Left cardiac atrium (tissue), 4 donors: ENCODE data around the gene ZNF135. TPM values are rescaled to one million over a fixed set of nuclear protein-coding genes. Genes with fewer than 3 reads are reported as not detected.
A peak's percentile ranks its signal among the peaks of the same experiment; 100 is the strongest.

Source experiments
- ATAC-seq, 2 donors: fragments of 200-7000 bp; cut with Tn5 transposase; one replicate each; pipeline ENCODE4 v1.9.1; 2020; ENCODE audit warnings: mild to moderate bottlenecking in 2 of 2, moderate library complexity in 2 of 2
- DNase-seq: peaks from one replicate; pipeline ENCODE4 v3.0.0-alpha.2; 2020
- intact Hi-C, 2 donors: fragments of 100-400 bp; cut with DNase I; formaldehyde crosslinking; loops; one replicate each; pipeline versions ENCODE4 v1.14.1 to v1.15.1; 2022 to 2023
- long read RNA-seq: library from polyadenylated mRNA; unstranded; transcript quantifications from one replicate; pipeline ENCODE4 v2.0.0, GENCODE V29; 2021
- total RNA-seq, 2 donors: library from RNA; stranded (reverse); fragmentation: NEBNext Ultra II Directional; extraction: Animal tissue kit (Norgen Biotek cat#: 25700); gene quantifications; one replicate each; pipeline ENCODE4 v1.2.1, GENCODE V29; 2021
- donor health status: DM: no; HTN: yes; CAD: no.
- donor health status: DM: no; HTN: yes; CAD: no; lungs with severe emphysema.
- donor health status: DM: yes; HTN: yes; CAD: no.
- donor health status: Dilated cardiomyopathy.

Gene ZNF135
- total RNA-seq: 1 to 10 TPM; 2.5 to 3.4 TPM
- long read RNA-seq, partial matches to known transcripts: 1 of 4 reads
- long read RNA-seq, other reads (novel, unspliced or antisense): 2 of 4 reads

DNA sequence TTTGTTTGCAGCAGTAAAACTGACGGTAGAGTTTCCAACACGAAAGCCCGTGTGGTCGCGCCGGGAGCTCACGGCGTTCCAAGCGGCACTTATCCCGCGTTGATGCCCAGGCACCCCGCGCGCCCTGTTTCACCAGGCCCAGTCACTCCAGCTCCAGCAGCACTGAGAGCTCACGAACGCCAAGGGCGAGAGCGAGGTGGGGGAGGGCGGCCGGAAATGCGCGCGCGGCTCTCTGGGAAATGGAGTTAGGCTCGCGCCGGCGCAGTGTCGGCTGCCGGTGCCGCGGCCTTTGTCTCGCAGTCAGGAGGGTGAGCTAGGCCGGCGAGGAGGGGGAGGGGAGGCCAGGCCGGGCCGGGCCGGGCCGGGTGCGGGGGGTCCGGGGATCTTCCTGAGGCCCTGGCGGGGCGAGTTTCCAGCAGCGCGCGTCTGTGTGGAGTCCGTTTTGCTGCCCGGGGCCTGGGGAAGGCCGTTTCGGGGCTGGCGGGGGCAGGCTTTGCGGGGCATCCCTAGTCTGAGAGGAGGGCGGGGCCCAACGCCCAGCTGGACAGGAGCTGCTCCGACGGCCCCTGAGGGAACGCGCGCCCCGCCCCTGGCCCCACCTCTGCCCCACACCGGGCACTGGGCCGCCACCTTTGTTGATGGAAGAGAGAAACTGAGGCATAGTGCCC lies at the start of gene ZNF135:
ZNF135 (plus strand) TSS at position 280 of the 668 bp plus-strand sequence. CDS start 721 bp downstream, outside the sequence.
- intact Hi-C loops: loop anchor here in 1 of 2 donors (5.0 kb wide), 1 partner anchor 38 kb away; the partner anchor contains the start of gene ZSCAN18
- peak; percentile 97 to 98 for ATAC-seq

GRCh38 chr19:58009301-58009665 lies 49.8 kb upstream of the ZNF135 start:
- ATAC-seq (peak in 1 of 2 donors; percentile 9), DNase-seq (no peak)
- intact Hi-C loops: no loop called here

More for the DNA sequence above, at the start of gene ZNF135:
- peak; percentile 93 for DNase-seq

GRCh38 chr19:58009666-58010301 lies 49.3 kb upstream of the ZNF135 start:
- peak; percentile 91 for DNase-seq
- ATAC-seq: peak; percentile 98
- intact Hi-C loops: no loop called here

DNA sequence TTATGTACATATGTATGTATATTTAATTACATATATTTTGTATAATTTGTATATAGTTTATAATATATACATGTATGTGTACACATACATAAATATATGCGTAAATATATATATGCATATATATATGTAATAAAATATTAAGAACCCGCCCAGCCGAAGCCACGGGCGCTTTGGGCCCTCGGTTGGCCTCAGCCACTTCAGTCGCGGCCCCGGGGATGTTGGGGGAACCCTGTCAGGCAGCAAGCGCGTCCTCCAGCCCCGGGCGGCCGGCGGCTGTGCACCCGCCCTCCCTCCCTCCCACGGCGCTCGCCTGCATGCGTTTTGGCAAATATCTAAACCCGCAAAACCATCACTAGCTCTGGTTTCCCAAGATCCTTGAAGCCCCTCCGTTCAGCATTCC lies 48.6 kb upstream of the ZNF135 start:
- no peak for ATAC-seq
- intact Hi-C loops: no loop called here
- DNase-seq: no peak

DNA sequence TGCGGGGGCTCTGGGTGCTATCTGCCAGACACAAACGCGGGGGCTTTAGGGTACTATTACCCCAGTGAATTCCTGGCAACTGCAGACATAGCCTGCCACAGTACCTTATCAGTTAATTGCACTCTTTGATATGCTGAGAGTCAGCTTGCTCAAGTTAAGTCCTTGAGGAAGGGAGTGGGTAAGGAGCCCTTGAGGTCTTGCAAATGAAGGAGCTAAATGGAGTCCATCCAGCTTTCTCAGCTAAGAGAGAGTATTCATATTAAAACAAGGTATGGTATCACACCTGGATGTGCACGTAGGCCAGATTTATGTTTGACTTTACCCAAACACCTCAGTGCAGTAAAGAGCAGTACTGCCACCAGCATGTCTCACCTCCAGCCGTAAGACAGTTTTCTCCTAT lies 44.9 kb upstream of the ZNF135 start:
- no peak for ATAC-seq
- intact Hi-C loops: no loop called here
- DNase-seq: no peak

DNA sequence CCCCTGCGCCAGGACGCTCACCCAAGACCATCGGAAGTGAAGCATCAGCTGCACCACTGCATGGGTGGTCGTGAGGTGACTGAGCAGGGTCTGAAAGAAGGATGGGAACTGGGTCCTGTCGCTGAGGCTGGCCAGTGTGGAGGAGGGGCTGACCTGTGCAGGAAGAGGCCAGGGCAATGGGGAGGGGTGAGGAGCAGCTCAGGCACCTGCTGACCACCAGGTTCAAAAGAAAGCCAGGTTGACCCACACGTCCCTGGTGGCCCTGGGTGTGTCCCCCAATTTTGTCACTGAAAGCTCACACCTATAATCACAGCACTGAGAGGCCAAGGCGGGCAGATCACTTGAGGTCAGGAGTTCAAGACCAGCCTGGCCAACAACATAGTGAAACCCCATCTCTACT lies 39.0 kb upstream of the ZNF135 start:
- ATAC-seq (no peak), DNase-seq (no peak)
- intact Hi-C loops: loop anchor here in 1 of 2 donors (5.0 kb wide), 1 partner anchor 137 kb away; no protein-coding TSS in a partner anchor

DNA sequence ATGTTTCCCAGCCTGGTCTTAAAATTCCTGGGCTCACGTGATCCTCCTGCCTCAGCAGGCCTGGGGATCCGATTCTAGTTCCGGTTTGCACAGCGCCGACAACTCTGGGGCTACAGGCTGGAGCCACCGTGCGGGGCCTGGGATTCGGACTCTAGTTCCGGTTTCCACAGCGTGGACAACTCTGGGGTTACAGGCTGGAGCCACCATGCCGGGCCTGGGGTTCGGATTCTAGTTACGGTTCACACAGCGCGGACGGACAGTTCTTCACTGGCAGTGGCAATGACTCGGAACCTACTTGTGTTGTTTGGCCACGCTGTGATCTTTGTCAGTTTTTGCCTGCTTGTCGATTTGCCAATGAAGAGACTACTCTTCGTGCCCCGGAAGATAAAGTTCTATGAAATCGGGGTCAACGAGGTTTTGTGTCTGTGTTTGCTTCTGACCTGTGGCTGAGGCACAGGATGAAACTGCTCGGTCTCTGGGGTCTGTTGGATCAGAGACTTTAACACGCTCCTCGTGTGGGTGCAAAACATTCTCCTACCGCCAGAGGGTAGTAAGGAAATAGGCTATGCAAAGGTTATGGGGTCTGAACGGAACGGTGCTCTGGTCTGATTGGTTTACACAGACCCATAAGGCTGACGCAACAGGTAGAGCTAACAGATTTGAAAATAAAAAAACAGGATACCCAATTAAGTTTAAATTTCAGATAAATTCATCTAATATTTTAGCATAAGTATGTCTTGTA lies 37.4 kb upstream of the ZNF135 start:
- peak; percentile 93 to 96 for ATAC-seq
- intact Hi-C loops: loop anchor here (1.0 to 5.0 kb wide), 2 partner anchors 134 to 136 kb away; no protein-coding TSS in a partner anchor
- DNase-seq: peak; percentile 62

DNA sequence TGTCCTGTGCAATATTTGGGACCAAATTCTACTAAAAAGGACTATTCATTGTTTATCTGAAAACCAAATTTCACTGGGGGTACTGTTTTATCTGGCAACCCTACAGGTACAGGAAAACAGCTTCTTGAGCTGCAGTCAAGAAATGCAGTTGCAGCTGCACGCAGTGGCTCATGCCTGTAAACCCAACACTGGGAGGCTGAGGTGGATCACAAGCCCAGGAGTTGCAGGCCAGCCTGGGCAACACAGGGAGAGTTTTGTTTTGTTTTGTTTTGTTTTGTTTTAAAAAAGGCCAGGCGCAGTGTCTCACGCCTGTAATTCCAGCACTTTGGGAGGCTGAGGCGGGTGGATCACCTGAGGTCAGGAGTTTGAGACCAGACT lies 36.8 kb upstream of the ZNF135 start:
- intact Hi-C loops: loop anchor here (1.0 to 5.0 kb wide), 2 partner anchors 133 to 135 kb away; no protein-coding TSS in a partner anchor
- no peak for ATAC-seq
- no peak for DNase-seq

DNA sequence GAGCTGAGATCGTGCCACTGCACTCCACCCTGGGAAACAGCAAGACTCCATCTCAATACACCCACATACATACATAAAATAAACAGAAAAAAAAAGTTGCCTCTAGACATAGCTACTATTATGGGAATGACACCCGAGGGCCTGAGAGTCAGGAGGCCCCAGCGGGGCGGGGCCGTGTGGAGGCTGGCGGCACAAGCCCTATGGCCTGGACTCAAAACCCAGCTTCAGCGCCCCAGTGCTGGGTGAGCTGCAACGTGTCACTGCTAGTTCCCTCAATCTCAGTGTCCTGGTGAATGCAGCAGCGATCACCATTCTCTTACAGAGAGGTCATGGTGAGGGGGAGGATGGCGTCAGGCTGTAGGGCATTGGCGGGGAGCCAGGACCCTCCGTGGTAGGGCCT lies 34.4 kb upstream of the ZNF135 start:
- intact Hi-C loops: loop anchor here in 1 of 2 donors (5.0 kb wide), 1 partner anchor 133 kb away; no protein-coding TSS in a partner anchor
- DNase-seq (no peak), ATAC-seq (no peak)

GRCh38 chr19:58033741-58034476 lies 25.2 kb upstream of the ZNF135 start, which contains the start of gene ZSCAN1:
Gene ZSCAN1 (plus strand): TSS chr19:58034025. CDS start chr19:58037837, 3,812 bp downstream.
- ATAC-seq (peak; percentile 99), DNase-seq (peak; percentile 96)
- intact Hi-C loops: loop anchor here in 1 of 2 donors (10.0 kb wide), 1 partner anchor 61 kb away; the partner anchor contains the start of gene ZSCAN18

DNA sequence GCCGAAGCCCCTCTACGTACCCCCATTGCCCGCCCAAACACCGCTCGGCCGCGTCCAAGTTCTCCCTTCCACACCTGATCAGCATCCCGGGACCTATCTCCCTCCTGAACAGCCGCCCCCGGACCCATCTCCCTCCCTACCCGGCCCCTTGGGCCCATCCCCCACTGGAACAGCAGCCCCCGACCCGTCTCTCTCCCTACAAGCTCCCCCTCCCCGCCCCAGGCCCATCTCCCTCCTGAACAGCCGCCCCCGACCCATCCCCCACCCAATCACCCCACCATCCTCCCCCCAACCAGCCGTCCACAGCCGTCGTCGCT lies 24.6 kb upstream of the ZNF135 start:
- ATAC-seq: no peak
- intact Hi-C loops: loop anchor here in 1 of 2 donors (10.0 kb wide), 1 partner anchor 60 kb away; the partner anchor contains the start of gene ZSCAN18

GRCh38 chr19:58035863-58036262 lies 23.2 kb upstream of the ZNF135 start:
- no peak for ATAC-seq
- no peak for DNase-seq
- intact Hi-C loops: loop anchor here in 1 of 2 donors (10.0 kb wide), 1 partner anchor 59 kb away; the partner anchor contains the start of gene ZSCAN18

More for the DNA sequence above, 24.6 kb upstream of the ZNF135 start:
- no peak for DNase-seq

- peak; percentile 33 for DNase-seq
- ATAC-seq: no peak
- intact Hi-C loops: loop anchor here in 1 of 2 donors (10.0 kb wide), 1 partner anchor 57 kb away; the partner anchor contains the start of gene ZSCAN18
These were observed 21.0 kb upstream of the ZNF135 start for GRCh38 chr19:58037927-58038687.

DNA sequence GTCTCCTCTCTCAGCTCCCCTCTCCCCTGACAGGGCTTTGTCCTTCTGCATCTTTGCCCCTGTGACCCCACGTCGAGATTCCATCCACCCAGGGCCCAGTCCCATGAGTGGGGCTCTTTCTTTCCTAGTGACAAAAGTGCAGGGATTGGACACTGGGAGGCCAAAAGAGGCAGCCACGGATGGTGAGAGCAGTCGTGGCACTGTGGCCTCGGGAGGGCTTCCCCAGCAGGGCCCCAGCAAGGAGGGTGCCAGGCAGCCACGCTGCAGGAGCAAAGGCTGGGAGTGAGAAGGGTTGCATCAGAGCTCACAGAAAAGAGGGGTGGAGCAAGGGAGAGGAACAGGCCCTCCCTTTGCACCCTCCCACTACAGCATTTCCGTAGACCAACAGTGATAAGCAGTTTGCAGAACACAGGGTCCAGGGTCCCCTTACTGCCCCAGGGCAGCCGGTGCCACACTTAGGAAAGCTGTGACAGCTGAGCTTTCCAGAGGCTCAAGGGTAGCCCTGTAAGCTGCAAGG lies 20.3 kb upstream of the ZNF135 start:
- ATAC-seq: no peak
- no peak for DNase-seq
- intact Hi-C loops: loop anchor here in 1 of 2 donors (10.0 kb wide), 1 partner anchor 56 kb away; the partner anchor contains the start of gene ZSCAN18

GRCh38 chr19:58040751-58041525 lies 18.1 kb upstream of the ZNF135 start:
- no peak for ATAC-seq
- intact Hi-C loops: no loop called here
- no peak for DNase-seq

DNA sequence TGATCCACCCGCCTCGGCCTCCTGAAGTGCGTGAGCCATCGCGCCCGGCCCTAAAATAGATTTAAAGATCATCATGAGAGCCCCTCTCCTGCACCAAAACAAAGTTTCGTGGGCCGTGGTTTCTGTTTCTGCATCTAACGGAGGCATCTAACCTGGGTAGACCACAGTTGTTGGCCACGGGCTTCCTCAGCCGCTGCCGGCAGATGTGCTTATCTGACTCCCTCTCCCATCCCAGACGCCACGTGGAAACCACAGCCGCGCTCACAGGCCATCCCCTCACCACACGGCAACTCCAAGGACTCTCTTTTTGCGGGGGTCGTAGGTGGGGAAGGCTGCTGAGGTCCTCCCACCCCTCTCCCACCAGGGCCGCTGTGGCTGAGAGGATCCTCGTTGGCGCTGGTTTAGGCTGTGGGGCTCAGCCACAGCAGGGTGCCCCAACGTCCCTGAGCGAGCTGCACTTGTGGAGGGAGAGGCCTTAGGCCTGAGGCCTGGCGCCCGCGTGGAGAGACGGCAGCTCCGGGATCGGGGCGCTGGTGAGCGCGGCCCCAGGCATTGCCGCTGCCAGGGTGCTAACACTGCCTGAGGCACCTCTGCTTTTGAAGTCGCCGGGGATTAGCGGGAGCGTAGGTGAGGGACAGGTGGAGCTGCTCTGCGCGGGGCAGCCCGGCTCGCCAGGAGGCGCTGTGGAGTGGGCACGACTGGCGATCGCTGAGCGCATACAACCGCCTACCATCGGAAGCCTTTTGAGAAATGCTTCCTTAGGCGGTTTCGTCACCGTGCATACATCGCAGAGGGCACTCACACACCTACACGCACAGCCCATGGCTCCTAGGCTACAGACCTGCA lies 16.4 kb upstream of the ZNF135 start:
- ATAC-seq: no peak
- no peak for DNase-seq
- intact Hi-C loops: no loop called here
